ENCODE measurements around the gene ANKDD1A. TPM values are rescaled to one million over a fixed set of nuclear protein-coding genes. Genes with fewer than 3 reads are reported as not detected.

ANKDD1A gene
- total and polyA plus RNA-seq, 7 experiments from 2014 or later = 0.20 to 9.3 (median 3.4) TPM

GRCh38 chr15:64865998-64866520, 45.6 kb upstream of the ANKDD1A start:
- peaks cover 0 to 41% (median 7%) of the 10 kb centered on the region in 5 donors for H3K36me3 Mint-ChIP-seq
- H3K27me3 Mint-ChIP-seq = no peaks in the 10 kb centered on the region
- Histone ChIP-seq H3K27me3 (ENCODE audit: control insufficient read depth in 2 of 2, insufficient read depth in 2 of 2, low read length in 2 of 2) (no peaks in the 10 kb centered on the region), H3K27ac (ENCODE audit: low read depth, low read length) (no peak overlapping the region), H3K4me1 (ENCODE audit: control insufficient read depth in 2 of 2, insufficient read depth in 2 of 2, low read length in 2 of 2) (no peaks in the 10 kb centered on the region), H3K36me3 (ENCODE audit: control insufficient read depth in 2 of 3, insufficient read depth in 3 of 3, low read length in 3 of 3) (peaks cover 0 to 58% (median 10%) of the 10 kb centered on the region in 3 experiments), H3K4me3 (ENCODE audit: low read length) (no peak overlapping the region), H3K9me3 (ENCODE audit: control insufficient read depth in 2 of 3, low read length in 3 of 3) (no peaks in the 10 kb centered on the region)
- no peak overlapping the region for H3K27ac Mint-ChIP-seq
- no peak overlapping the region for H3K4me3 Mint-ChIP-seq
- POLR2A ChIA-PET = no interaction called here
- CTCF ChIA-PET = interaction anchor here (0.6 to 1.2 kb wide), 2 partner anchors 67 to 134 kb away, joined by 3 to 4 read pairs; no protein-coding TSS in a partner anchor
- no peak for DNase-seq
- H3K9me3 Mint-ChIP-seq = peaks cover 0 to 2% (median 0%) of the 10 kb centered on the region in 11 donors
- H3K4me1 Mint-ChIP-seq = peaks cover 0 to 19% (median 9%) of the 10 kb centered on the region in 7 donors
- ATAC-seq = no peak
- intact Hi-C loops (cut with micrococcal nuclease) = loop anchor here in 1 of 2 donors (2.0 kb wide), 1 partner anchor 29 kb away; no protein-coding TSS in a partner anchor

GRCh38 chr15:64869501-64869900, 42.2 kb upstream of the ANKDD1A start:
- Mint-ChIP-seq H3K9me3 (peaks cover 0 to 2% (median 0%) of the 10 kb centered on the region in 11 donors), H3K27ac (peak overlapping the region in 5 of 9 donors; percentile 1 to 71 (median 41))

GRCh38 chr15:64870353-64870752, 41.3 kb upstream of the ANKDD1A start:
- CTCF ChIA-PET = interaction anchor here (0.6 kb wide), 1 partner anchor 12 kb away, joined by 4 read pairs; no protein-coding TSS in a partner anchor
- H3K27ac ChIP-seq (ENCODE audit: low read depth, low read length) = no peak overlapping the region
- H3K27me3 ChIP-seq (ENCODE audit: control insufficient read depth in 2 of 2, insufficient read depth in 2 of 2, low read length in 2 of 2) = no peaks in the 10 kb centered on the region
- intact Hi-C loops (cut with micrococcal nuclease) = no loop called here
- Mint-ChIP-seq H3K4me1 (peaks cover 0 to 26% (median 7%) of the 10 kb centered on the region in 7 donors), H3K27me3 (no peaks in the 10 kb centered on the region), H3K4me3 (no peak overlapping the region), H3K9me3 (peaks cover 0 to 2% (median 0%) of the 10 kb centered on the region in 11 donors), H3K27ac (peak overlapping the region in 3 of 9 donors; percentile 1 to 51 (median 23)), H3K36me3 (peaks cover 0 to 27% (median 7%) of the 10 kb centered on the region in 5 donors)
- DNase-seq (no peak), ATAC-seq (no peak)
- H3K36me3 ChIP-seq (ENCODE audit: control insufficient read depth in 2 of 3, insufficient read depth in 3 of 3, low read length in 3 of 3) = peaks cover 0 to 24% (median 3%) of the 10 kb centered on the region in 3 experiments
- no peak overlapping the region for H3K4me3 ChIP-seq (ENCODE audit: low read length)
- POLR2A ChIA-PET = no interaction called here
- no peaks in the 10 kb centered on the region for H3K4me1 ChIP-seq (ENCODE audit: control insufficient read depth in 2 of 2, insufficient read depth in 2 of 2, low read length in 2 of 2)
- no peaks in the 10 kb centered on the region for H3K9me3 ChIP-seq (ENCODE audit: control insufficient read depth in 2 of 3, low read length in 3 of 3)

More at GRCh38 chr15:64869501-64869900, 42.2 kb upstream of the ANKDD1A start:
- peaks cover 0 to 32% (median 8%) of the 10 kb centered on the region in 3 experiments for H3K36me3 ChIP-seq (ENCODE audit: control insufficient read depth in 2 of 3, insufficient read depth in 3 of 3, low read length in 3 of 3)
- Mint-ChIP-seq H3K4me3 (no peak overlapping the region), H3K4me1 (peaks cover 0 to 23% (median 7%) of the 10 kb centered on the region in 7 donors), H3K36me3 (peaks cover 0 to 29% (median 7%) of the 10 kb centered on the region in 5 donors), H3K27me3 (no peaks in the 10 kb centered on the region)
- ATAC-seq (no peak), DNase-seq (no peak)
- no peak overlapping the region for H3K4me3 ChIP-seq (ENCODE audit: low read length)
- ChIA-PET CTCF (no interaction called here), POLR2A (no interaction called here)
- no peaks in the 10 kb centered on the region for H3K9me3 ChIP-seq (ENCODE audit: control insufficient read depth in 2 of 3, low read length in 3 of 3)
- no peaks in the 10 kb centered on the region for H3K4me1 ChIP-seq (ENCODE audit: control insufficient read depth in 2 of 2, insufficient read depth in 2 of 2, low read length in 2 of 2)
- no peaks in the 10 kb centered on the region for H3K27me3 ChIP-seq (ENCODE audit: control insufficient read depth in 2 of 2, insufficient read depth in 2 of 2, low read length in 2 of 2)
- intact Hi-C loops (cut with micrococcal nuclease) = no loop called here
- H3K27ac ChIP-seq (ENCODE audit: low read depth, low read length) = no peak overlapping the region

GRCh38 chr15:64875641-64876223, 36.0 kb upstream of the ANKDD1A start:
- Histone ChIP-seq H3K27me3 (ENCODE audit: control insufficient read depth in 2 of 2, insufficient read depth in 2 of 2, low read length in 2 of 2) (no peaks in the 10 kb centered on the region), H3K4me3 (ENCODE audit: low read length) (no peak overlapping the region), H3K36me3 (ENCODE audit: control insufficient read depth in 2 of 3, insufficient read depth in 3 of 3, low read length in 3 of 3) (no peaks in the 10 kb centered on the region), H3K27ac (ENCODE audit: low read depth, low read length) (no peak overlapping the region), H3K9me3 (ENCODE audit: control insufficient read depth in 2 of 3, low read length in 3 of 3) (no peaks in the 10 kb centered on the region), H3K4me1 (ENCODE audit: control insufficient read depth in 2 of 2, insufficient read depth in 2 of 2, low read length in 2 of 2) (no peaks in the 10 kb centered on the region)
- Mint-ChIP-seq H3K27ac (no peak overlapping the region), H3K4me3 (no peak overlapping the region), H3K4me1 (peaks cover 0 to 32% (median 0%) of the 10 kb centered on the region in 7 donors), H3K36me3 (no peaks in the 10 kb centered on the region), H3K27me3 (no peaks in the 10 kb centered on the region), H3K9me3 (no peaks in the 10 kb centered on the region)
- ATAC-seq = no peak
- ChIA-PET POLR2A (no interaction called here), CTCF (interaction anchor here (0.6 kb wide), 1 partner anchor 86 kb away, joined by 4 read pairs; no protein-coding TSS in a partner anchor)
- intact Hi-C loops (cut with micrococcal nuclease) = no loop called here
- DNase-seq = no peak

GRCh38 chr15:64877435-64877834, 34.3 kb upstream of the ANKDD1A start:
- H3K4me1 Mint-ChIP-seq = peaks cover 0 to 37% (median 7%) of the 10 kb centered on the region in 7 donors
- Histone ChIP-seq H3K27ac (ENCODE audit: low read depth, low read length) (no peak overlapping the region), H3K4me1 (ENCODE audit: control insufficient read depth in 2 of 2, insufficient read depth in 2 of 2, low read length in 2 of 2) (peaks cover 7 to 10% of the 10 kb centered on the region in 2 donors), H3K4me3 (ENCODE audit: low read length) (no peak overlapping the region), H3K9me3 (ENCODE audit: control insufficient read depth in 2 of 3, low read length in 3 of 3) (no peaks in the 10 kb centered on the region), H3K27me3 (ENCODE audit: control insufficient read depth in 2 of 2, insufficient read depth in 2 of 2, low read length in 2 of 2) (no peaks in the 10 kb centered on the region), H3K36me3 (ENCODE audit: control insufficient read depth in 2 of 3, insufficient read depth in 3 of 3, low read length in 3 of 3) (no peaks in the 10 kb centered on the region)
- CTCF ChIA-PET = no interaction called here
- H3K4me3 Mint-ChIP-seq = peak overlapping the region in 1 of 10 donors; percentile 20
- DNase-seq (no peak), ATAC-seq (peak; percentile 42)
- POLR2A ChIA-PET = interaction anchor here (0.6 to 1.3 kb wide), 3 partner anchors 14 to 37 kb away, joined by 3 read pairs; no protein-coding TSS in a partner anchor
- no peaks in the 10 kb centered on the region for H3K9me3 Mint-ChIP-seq
- no peaks in the 10 kb centered on the region for H3K27me3 Mint-ChIP-seq
- H3K27ac Mint-ChIP-seq = peak overlapping the region in 1 of 9 donors; percentile 72
- no peaks in the 10 kb centered on the region for H3K36me3 Mint-ChIP-seq
- intact Hi-C loops (cut with micrococcal nuclease) = no loop called here

DNA sequence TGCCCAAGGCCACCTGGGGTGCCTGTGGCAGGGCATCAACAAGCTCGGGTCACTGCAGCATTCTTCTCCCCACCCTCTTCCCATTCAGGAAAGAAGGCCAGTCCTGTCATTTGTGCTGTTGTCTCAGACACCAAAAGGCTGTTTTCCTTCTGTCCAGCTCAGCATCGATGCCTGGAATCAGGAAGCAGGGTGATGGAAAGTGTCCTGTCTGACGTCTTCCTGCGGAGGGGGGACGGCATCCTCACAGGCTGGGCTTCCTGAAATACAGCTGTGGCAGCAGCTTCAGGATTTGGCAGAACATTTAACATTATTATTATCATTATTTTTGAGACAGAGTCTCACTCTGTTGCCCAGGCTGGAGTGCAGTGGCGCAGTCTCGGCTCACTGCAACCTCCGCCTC, 33.0 kb upstream of the ANKDD1A start:
- Mint-ChIP-seq H3K27me3 (no peaks in the 10 kb centered on the region), H3K27ac (peak overlapping the region in 2 of 9 donors; percentile 28 to 78), H3K4me3 (no peak overlapping the region), H3K9me3 (no peaks in the 10 kb centered on the region), H3K4me1 (peaks cover 9 to 45% (median 20%) of the 10 kb centered on the region in 7 donors), H3K36me3 (no peaks in the 10 kb centered on the region)
- no peaks in the 10 kb centered on the region for H3K9me3 ChIP-seq (ENCODE audit: control insufficient read depth in 2 of 3, low read length in 3 of 3)
- H3K27ac ChIP-seq (ENCODE audit: low read depth, low read length) = no peak overlapping the region
- no peak for DNase-seq
- POLR2A ChIA-PET = interaction anchor here (0.6 kb wide), 1 partner anchor 12 kb away, joined by 3 read pairs; no protein-coding TSS in a partner anchor
- H3K36me3 ChIP-seq (ENCODE audit: control insufficient read depth in 2 of 3, insufficient read depth in 3 of 3, low read length in 3 of 3) = no peaks in the 10 kb centered on the region
- CTCF ChIA-PET = no interaction called here
- intact Hi-C loops (cut with micrococcal nuclease) = no loop called here
- ATAC-seq = no peak
- H3K4me1 ChIP-seq (ENCODE audit: control insufficient read depth in 2 of 2, insufficient read depth in 2 of 2, low read length in 2 of 2) = peaks cover 19 to 23% of the 10 kb centered on the region in 2 donors
- no peak overlapping the region for H3K4me3 ChIP-seq (ENCODE audit: low read length)
- H3K27me3 ChIP-seq (ENCODE audit: control insufficient read depth in 2 of 2, insufficient read depth in 2 of 2, low read length in 2 of 2) = no peaks in the 10 kb centered on the region
